Measurements from ENCODE around the gene CAPN1. TPM values are rescaled to one million over a fixed set of nuclear protein-coding genes. Genes with fewer than 3 reads are reported as not detected.

The CAPN1 gene
- total and polyA plus RNA-seq, 2 of the 13 experiments (the other 11 are each of a cell fraction or from before 2014, with no cell fraction given): 57.3 to 82.6 TPM

- TF ChIP-seq, protein P1, sequence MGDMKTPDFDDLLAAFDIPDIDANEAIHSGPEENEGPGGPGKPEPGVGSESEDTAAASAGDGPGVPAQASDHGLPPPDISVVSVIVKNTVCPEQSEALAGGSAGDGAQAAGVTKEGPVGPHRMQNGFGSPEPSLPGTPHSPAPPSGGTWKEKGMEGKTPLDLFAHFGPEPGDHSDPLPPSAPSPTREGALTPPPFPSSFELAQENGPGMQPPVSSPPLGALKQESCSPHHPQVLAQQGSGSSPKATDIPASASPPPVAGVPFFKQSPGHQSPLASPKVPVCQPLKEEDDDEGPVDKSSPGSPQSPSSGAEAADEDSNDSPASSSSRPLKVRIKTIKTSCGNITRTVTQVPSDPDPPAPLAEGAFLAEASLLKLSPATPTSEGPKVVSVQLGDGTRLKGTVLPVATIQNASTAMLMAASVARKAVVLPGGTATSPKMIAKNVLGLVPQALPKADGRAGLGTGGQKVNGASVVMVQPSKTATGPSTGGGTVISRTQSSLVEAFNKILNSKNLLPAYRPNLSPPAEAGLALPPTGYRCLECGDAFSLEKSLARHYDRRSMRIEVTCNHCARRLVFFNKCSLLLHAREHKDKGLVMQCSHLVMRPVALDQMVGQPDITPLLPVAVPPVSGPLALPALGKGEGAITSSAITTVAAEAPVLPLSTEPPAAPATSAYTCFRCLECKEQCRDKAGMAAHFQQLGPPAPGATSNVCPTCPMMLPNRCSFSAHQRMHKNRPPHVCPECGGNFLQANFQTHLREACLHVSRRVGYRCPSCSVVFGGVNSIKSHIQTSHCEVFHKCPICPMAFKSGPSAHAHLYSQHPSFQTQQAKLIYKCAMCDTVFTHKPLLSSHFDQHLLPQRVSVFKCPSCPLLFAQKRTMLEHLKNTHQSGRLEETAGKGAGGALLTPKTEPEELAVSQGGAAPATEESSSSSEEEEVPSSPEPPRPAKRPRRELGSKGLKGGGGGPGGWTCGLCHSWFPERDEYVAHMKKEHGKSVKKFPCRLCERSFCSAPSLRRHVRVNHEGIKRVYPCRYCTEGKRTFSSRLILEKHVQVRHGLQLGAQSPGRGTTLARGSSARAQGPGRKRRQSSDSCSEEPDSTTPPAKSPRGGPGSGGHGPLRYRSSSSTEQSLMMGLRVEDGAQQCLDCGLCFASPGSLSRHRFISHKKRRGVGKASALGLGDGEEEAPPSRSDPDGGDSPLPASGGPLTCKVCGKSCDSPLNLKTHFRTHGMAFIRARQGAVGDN (CRISPR knock-in tag; IDR thresholded peaks at IDR 0.05): peak; percentile 43
- 0 out of 2 replicates have a peak, but pooled peaks have one; percentile 9 for TF ChIP-seq ELF1 (CRISPR knock-in tag; IDR thresholded peaks at IDR 0.05)
- TF ChIP-seq RBM39 (IDR thresholded peaks at IDR 0.05; ENCODE audit: low read depth, low read length, poor library complexity, severe bottlenecking): peak; percentile 38
- peak; percentile 79 for TF ChIP-seq FOSL2 (CRISPR knock-in tag; IDR thresholded peaks at IDR 0.05)
- TF ChIP-seq, protein P2, sequence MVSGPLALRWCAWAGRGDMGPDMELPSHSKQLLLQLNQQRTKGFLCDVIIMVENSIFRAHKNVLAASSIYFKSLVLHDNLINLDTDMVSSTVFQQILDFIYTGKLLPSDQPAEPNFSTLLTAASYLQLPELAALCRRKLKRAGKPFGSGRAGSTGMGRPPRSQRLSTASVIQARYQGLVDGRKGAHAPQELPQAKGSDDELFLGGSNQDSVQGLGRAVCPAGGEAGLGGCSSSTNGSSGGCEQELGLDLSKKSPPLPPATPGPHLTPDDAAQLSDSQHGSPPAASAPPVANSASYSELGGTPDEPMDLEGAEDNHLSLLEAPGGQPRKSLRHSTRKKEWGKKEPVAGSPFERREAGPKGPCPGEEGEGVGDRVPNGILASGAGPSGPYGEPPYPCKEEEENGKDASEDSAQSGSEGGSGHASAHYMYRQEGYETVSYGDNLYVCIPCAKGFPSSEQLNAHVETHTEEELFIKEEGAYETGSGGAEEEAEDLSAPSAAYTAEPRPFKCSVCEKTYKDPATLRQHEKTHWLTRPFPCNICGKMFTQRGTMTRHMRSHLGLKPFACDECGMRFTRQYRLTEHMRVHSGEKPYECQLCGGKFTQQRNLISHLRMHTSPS (CRISPR knock-in tag; IDR thresholded peaks at IDR 0.05; ENCODE audit: low read depth): peak; percentile 73
- TF ChIP-seq, protein P3, sequence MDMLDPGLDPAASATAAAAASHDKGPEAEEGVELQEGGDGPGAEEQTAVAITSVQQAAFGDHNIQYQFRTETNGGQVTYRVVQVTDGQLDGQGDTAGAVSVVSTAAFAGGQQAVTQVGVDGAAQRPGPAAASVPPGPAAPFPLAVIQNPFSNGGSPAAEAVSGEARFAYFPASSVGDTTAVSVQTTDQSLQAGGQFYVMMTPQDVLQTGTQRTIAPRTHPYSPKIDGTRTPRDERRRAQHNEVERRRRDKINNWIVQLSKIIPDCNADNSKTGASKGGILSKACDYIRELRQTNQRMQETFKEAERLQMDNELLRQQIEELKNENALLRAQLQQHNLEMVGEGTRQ (IDR thresholded peaks at IDR 0.05; ENCODE audit: low read depth, low read length): no peak
- TF ChIP-seq, protein P3 (CRISPR knock-in tag; IDR thresholded peaks at IDR 0.05; ENCODE audit: borderline replicate concordance): no peak
- TF ChIP-seq ZEB1 (IDR thresholded peaks at IDR 0.05; ENCODE audit: insufficient replicate concordance, low read depth): no peak
Measured at GRCh38 chr11:65150509-65151299, 31.0 kb upstream of the CAPN1 start (continued).
